GM18868 (cell line): ENCODE measurements around the gene SRPK3.
"Not testable (repeated sequence)": the region's sequence is repeated elsewhere in the genome, so short reads cannot be mapped to it uniquely, and the experiment has no call there.

Experiments
- ATAC-seq: cut with Tn5 transposase; IDR thresholded peaks from one replicate; pipeline ENCODE4 v1.9.1; 2021; ENCODE audit warnings: mild to moderate bottlenecking, moderate library complexity; ENCODE audit not compliant: unreplicated experiment

SRPK3 gene

GRCh38 chrX:153780678-153781427 lies at the start of gene SRPK3:
SRPK3 (plus strand) TSS chrX:153781041; CDS start chrX:153781087, 46 bp downstream.
- ATAC-seq = no peak

- no peak for ATAC-seq
Observed at GRCh38 chrX:153731117-153731844, 49.6 kb upstream of the SRPK3 start.

GRCh38 chrX:153731845-153732215 lies 49.0 kb upstream of the SRPK3 start:
- ATAC-seq = no peak

- no peak for ATAC-seq
Observed at GRCh38 chrX:153732401-153732800, 48.4 kb upstream of the SRPK3 start.

GRCh38 chrX:153733651-153734240 lies 47.1 kb upstream of the SRPK3 start:
- no peak for ATAC-seq

GRCh38 chrX:153734871-153735270 lies 46.0 kb upstream of the SRPK3 start:
- ATAC-seq = no peak

- no peak for ATAC-seq
Observed at GRCh38 chrX:153735274-153735673, 45.6 kb upstream of the SRPK3 start.

GRCh38 chrX:153736071-153736820 lies 44.6 kb upstream of the SRPK3 start:
- ATAC-seq = no peak

GRCh38 chrX:153736871-153737441 lies 43.9 kb upstream of the SRPK3 start:
- ATAC-seq = no peak

GRCh38 chrX:153738056-153738605 lies 42.7 kb upstream of the SRPK3 start:
- no peak for ATAC-seq

GRCh38 chrX:153739754-153740486 lies 40.9 kb upstream of the SRPK3 start:
- no peak for ATAC-seq

- no peak for ATAC-seq
Observed at GRCh38 chrX:153740631-153741222, 40.1 kb upstream of the SRPK3 start.

- ATAC-seq = no peak
Observed at GRCh38 chrX:153741446-153741845, 39.4 kb upstream of the SRPK3 start.

- not testable (repeated sequence) for ATAC-seq
Observed at GRCh38 chrX:153742111-153742510, 38.7 kb upstream of the SRPK3 start.

- not testable (repeated sequence) for ATAC-seq
Observed at GRCh38 chrX:153742796-153743467, 37.9 kb upstream of the SRPK3 start.

- ATAC-seq = not testable (repeated sequence)
Observed at GRCh38 chrX:153743468-153744209, 37.2 kb upstream of the SRPK3 start.

- no peak for ATAC-seq
Observed at GRCh38 chrX:153744210-153745066, 36.4 kb upstream of the SRPK3 start.
